ENCODE results near the gene MMS22L.

The MMS22L gene

DNA sequence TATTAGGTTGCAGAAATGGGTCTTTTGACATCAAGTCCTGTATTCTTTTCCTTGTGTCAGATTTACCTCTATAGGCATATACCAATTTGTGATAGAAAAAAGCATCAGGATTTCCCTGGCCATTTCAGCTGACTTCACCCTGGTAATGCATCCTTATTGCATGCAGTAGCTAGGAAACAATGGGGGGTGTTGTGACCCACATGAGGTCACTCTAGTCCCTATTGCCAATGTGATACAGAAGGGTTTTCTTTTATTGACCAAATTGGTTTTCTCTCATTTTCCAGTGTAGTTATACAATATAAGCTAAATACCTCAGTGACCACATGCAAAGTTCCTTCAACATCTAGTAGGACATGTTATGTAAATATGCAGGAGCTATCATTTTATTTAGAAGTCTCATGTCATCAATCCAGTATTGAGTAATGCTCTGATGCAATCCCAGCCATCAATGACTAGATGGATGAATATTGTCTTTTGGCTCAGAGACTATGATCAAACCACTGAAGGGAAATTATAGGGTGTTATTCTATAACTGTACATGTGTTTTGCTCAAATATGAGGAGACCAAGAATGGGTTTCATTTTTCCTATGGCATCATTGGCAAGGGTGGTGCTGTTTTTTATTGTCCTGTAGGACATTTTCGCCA lies 180.7 kb downstream of the MMS22L start:
- TF ChIP-seq FOXP2 (optimal IDR thresholded peaks at IDR 0.05; ENCODE audit: borderline replicate concordance, extremely low read depth, extremely low read length, insufficient read depth) = no peak
- TF ChIP-seq TAF1 (IDR thresholded peaks at IDR 0.05; ENCODE audit: borderline replicate concordance, insufficient read depth, low read length) = no peak
- no peak for TF ChIP-seq POLR2AphosphoS5 (IDR thresholded peaks at IDR 0.05; ENCODE audit: low read depth, low read length)
- TF ChIP-seq, protein P1, sequence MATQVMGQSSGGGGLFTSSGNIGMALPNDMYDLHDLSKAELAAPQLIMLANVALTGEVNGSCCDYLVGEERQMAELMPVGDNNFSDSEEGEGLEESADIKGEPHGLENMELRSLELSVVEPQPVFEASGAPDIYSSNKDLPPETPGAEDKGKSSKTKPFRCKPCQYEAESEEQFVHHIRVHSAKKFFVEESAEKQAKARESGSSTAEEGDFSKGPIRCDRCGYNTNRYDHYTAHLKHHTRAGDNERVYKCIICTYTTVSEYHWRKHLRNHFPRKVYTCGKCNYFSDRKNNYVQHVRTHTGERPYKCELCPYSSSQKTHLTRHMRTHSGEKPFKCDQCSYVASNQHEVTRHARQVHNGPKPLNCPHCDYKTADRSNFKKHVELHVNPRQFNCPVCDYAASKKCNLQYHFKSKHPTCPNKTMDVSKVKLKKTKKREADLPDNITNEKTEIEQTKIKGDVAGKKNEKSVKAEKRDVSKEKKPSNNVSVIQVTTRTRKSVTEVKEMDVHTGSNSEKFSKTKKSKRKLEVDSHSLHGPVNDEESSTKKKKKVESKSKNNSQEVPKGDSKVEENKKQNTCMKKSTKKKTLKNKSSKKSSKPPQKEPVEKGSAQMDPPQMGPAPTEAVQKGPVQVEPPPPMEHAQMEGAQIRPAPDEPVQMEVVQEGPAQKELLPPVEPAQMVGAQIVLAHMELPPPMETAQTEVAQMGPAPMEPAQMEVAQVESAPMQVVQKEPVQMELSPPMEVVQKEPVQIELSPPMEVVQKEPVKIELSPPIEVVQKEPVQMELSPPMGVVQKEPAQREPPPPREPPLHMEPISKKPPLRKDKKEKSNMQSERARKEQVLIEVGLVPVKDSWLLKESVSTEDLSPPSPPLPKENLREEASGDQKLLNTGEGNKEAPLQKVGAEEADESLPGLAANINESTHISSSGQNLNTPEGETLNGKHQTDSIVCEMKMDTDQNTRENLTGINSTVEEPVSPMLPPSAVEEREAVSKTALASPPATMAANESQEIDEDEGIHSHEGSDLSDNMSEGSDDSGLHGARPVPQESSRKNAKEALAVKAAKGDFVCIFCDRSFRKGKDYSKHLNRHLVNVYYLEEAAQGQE (IDR thresholded peaks at IDR 0.05; ENCODE audit: insufficient read depth in 1 of 2, low read depth in 2 of 2, low read length in 2 of 2) = no peak
- TF ChIP-seq SIN3A (IDR thresholded peaks at IDR 0.05; ENCODE audit: borderline replicate concordance, insufficient read depth, low read length) = no peak

- no peak for TF ChIP-seq SIN3A (IDR thresholded peaks at IDR 0.05; ENCODE audit: borderline replicate concordance, insufficient read depth, low read length)
- no peak for TF ChIP-seq FOXP2 (optimal IDR thresholded peaks at IDR 0.05; ENCODE audit: borderline replicate concordance, extremely low read depth, extremely low read length, insufficient read depth)
- no peak for TF ChIP-seq TAF1 (IDR thresholded peaks at IDR 0.05; ENCODE audit: borderline replicate concordance, insufficient read depth, low read length)
- TF ChIP-seq, protein P1 (IDR thresholded peaks at IDR 0.05; ENCODE audit: insufficient read depth in 1 of 2, low read depth in 2 of 2, low read length in 2 of 2) = no peak
- TF ChIP-seq POLR2AphosphoS5 (IDR thresholded peaks at IDR 0.05; ENCODE audit: low read depth, low read length) = no peak
Measured at GRCh38 chr6:97100696-97101095, 182.3 kb downstream of the MMS22L start.

GRCh38 chr6:97097068-97098047 lies 185.7 kb downstream of the MMS22L start:
- TF ChIP-seq POLR2AphosphoS5 (IDR thresholded peaks at IDR 0.05; ENCODE audit: low read depth, low read length) (no peak), TAF1 (IDR thresholded peaks at IDR 0.05; ENCODE audit: borderline replicate concordance, insufficient read depth, low read length) (no peak), FOXP2 (optimal IDR thresholded peaks at IDR 0.05; ENCODE audit: borderline replicate concordance, extremely low read depth, extremely low read length, insufficient read depth) (no peak), SIN3A (IDR thresholded peaks at IDR 0.05; ENCODE audit: borderline replicate concordance, insufficient read depth, low read length) (no peak)
- TF ChIP-seq, protein P1 (IDR thresholded peaks at IDR 0.05; ENCODE audit: insufficient read depth in 1 of 2, low read depth in 2 of 2, low read length in 2 of 2) = no peak

GRCh38 chr6:97095311-97095850 lies 187.6 kb downstream of the MMS22L start:
- TF ChIP-seq FOXP2 (optimal IDR thresholded peaks at IDR 0.05; ENCODE audit: borderline replicate concordance, extremely low read depth, extremely low read length, insufficient read depth) (no peak), TAF1 (IDR thresholded peaks at IDR 0.05; ENCODE audit: borderline replicate concordance, insufficient read depth, low read length) (no peak), POLR2AphosphoS5 (IDR thresholded peaks at IDR 0.05; ENCODE audit: low read depth, low read length) (no peak)
- TF ChIP-seq, protein P1 (IDR thresholded peaks at IDR 0.05; ENCODE audit: insufficient read depth in 1 of 2, low read depth in 2 of 2, low read length in 2 of 2) = no peak

Data from PFSK-1 (cell line).